GM12891 (cell line): ENCODE data around the gene DEGS1.

ENCODE experiments used
- POLR2A ChIP-seq: IDR thresholded peaks from 2 replicates; pipeline ENCODE4 v1.6.1; 2011; ENCODE audit warnings: low read depth, low read length, control low read depth
- POLR2AphosphoS5 ChIP-seq: IDR thresholded peaks from 2 replicates; pipeline ENCODE4 v1.6.1; 2011; ENCODE audit warnings: low read depth, low read length, control low read depth
- SPI1 ChIP-seq: IDR thresholded peaks from 2 replicates; pipeline ENCODE4 v1.6.1; 2011; ENCODE audit warnings: low read depth, low read length, control low read depth
- TAF1 ChIP-seq: IDR thresholded peaks from 2 replicates; pipeline ENCODE4 v1.6.1; 2011; ENCODE audit warnings: low read depth, low read length, control low read depth

DNA sequence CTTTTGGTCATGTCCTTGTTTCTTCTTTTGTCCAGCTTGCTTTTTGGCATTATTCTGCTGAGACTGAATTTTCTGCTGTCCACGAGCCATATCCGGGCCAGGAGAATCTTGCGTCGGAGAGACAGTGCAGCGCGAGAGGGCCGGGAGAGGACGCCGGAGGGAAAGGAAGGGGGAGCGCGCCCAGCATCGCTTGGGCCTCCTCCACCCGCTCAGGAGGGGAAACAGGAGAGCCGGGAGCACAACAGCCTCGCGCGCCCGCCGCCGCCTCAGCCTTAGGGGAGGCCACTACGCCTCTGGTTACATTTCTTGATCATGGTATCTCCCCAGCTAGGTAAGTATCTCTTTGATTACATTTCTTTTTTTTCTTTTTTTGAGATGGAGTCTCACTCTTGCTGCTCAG lies 7.4 kb upstream of the DEGS1 start:
- no peak for TF ChIP-seq POLR2A
- TF ChIP-seq TAF1 = no peak
- no peak for TF ChIP-seq SPI1
- no peak for TF ChIP-seq POLR2AphosphoS5
